GM23338 (cell line): ENCODE results near the gene PIK3IP1.
"Not testable (repeated sequence)": the region's sequence is repeated elsewhere in the genome, so short reads cannot be mapped to it uniquely, and the experiment has no call there.

Experiments
- CREB1 ChIP-seq: fragments of 250-450 bp; sonication (Bioruptor Pico); IDR thresholded peaks from 2 replicates; pipeline ENCODE4 v1.5.0; 2020; ENCODE audit warnings: low read depth, mild to moderate bottlenecking, moderate library complexity
- CTCF ChIP-seq, 2 experiments: fragments of 200-600 bp in 1 of 2; sonication (generic) in 1 of 2; conservative IDR thresholded peaks; 2 replicates each; pipeline versions ENCODE4 v1.5.1 to v1.6.1; 2016 to 2017; ENCODE audit warnings: antibody characterized with exemption in 2 of 2, low read depth in 2 of 2, mild to moderate bottlenecking in 2 of 2, moderate library complexity in 1 of 2
- ETS1 ChIP-seq: IDR thresholded peaks from 2 replicates; pipeline ENCODE4 v1.6.1; 2016; ENCODE audit warnings: antibody characterized with exemption
- EZH2 ChIP-seq: fragments of 200-600 bp; sonication (generic); IDR thresholded peaks from one replicate; pipeline ENCODE4 v1.8.0; 2017; ENCODE audit warnings: antibody characterized with exemption, mild to moderate bottlenecking, low read depth; ENCODE audit not compliant: unreplicated experiment
- EZH2phosphoT487 ChIP-seq: fragments of 200-600 bp; sonication (generic); IDR thresholded peaks from one replicate; pipeline ENCODE4 v1.8.1; 2018; ENCODE audit warnings: antibody characterized with exemption; ENCODE audit not compliant: unreplicated experiment
- JUNB ChIP-seq: IDR thresholded peaks from one replicate; pipeline ENCODE4 v1.6.1; 2016; ENCODE audit warnings: antibody characterized with exemption; ENCODE audit not compliant: unreplicated experiment
- NANOG ChIP-seq: IDR thresholded peaks from 2 replicates; pipeline ENCODE4 v1.6.1; 2016; ENCODE audit warnings: antibody characterized with exemption, borderline replicate concordance
- POLR2AphosphoS5 ChIP-seq: IDR thresholded peaks from 2 replicates; pipeline ENCODE4 v1.6.1; 2016; ENCODE audit warnings: antibody characterized with exemption, low read depth
- REST ChIP-seq: IDR thresholded peaks from one replicate; pipeline ENCODE4 v1.6.1; 2018; ENCODE audit warnings: antibody characterized with exemption; ENCODE audit not compliant: unreplicated experiment
- STAT1 ChIP-seq: IDR thresholded peaks from one replicate; pipeline ENCODE4 v1.6.1; 2016; ENCODE audit warnings: antibody characterized with exemption; ENCODE audit not compliant: unreplicated experiment
- ZNF114 ChIP-seq: fragments of 250-450 bp; sonication (Bioruptor Pico); IDR thresholded peaks from 2 replicates; pipeline ENCODE4 v1.5.0; 2020; ENCODE audit warnings: mild to moderate bottlenecking, moderate library complexity
- ZNF331 ChIP-seq: fragments of 250-450 bp; sonication (Bioruptor Pico); IDR thresholded peaks from 2 replicates; pipeline ENCODE4 v1.5.0; 2020; ENCODE audit warnings: low read depth, mild to moderate bottlenecking, moderate library complexity
- ZNF462 ChIP-seq: fragments of 250-450 bp; sonication (Bioruptor Pico); IDR thresholded peaks from 2 replicates; pipeline ENCODE4 v1.5.0; 2020; ENCODE audit warnings: mild to moderate bottlenecking, moderate library complexity

GRCh38 chr22:31236044-31236443 is 56.2 kb downstream of the PIK3IP1 start:
- not testable (repeated sequence) for TF ChIP-seq CTCF (conservative IDR thresholded peaks at IDR 0.05; ENCODE audit: low read depth in 2 of 2); EZH2; EZH2phosphoT487; POLR2AphosphoS5; ETS1; REST; JUNB; NANOG; ZNF331 (CRISPR knock-in tag); CREB1 (CRISPR knock-in tag); ZNF462 (CRISPR knock-in tag); STAT1; ZNF114 (CRISPR knock-in tag)
